ENCODE results near the gene GRID2. TPM values are rescaled to one million over a fixed set of nuclear protein-coding genes. Genes with fewer than 3 reads are reported as not detected.

GRID2 gene
- total and polyA plus RNA-seq, 2 experiments from 2014 or later: 0.12 TPM; not detected in 1

DNA sequence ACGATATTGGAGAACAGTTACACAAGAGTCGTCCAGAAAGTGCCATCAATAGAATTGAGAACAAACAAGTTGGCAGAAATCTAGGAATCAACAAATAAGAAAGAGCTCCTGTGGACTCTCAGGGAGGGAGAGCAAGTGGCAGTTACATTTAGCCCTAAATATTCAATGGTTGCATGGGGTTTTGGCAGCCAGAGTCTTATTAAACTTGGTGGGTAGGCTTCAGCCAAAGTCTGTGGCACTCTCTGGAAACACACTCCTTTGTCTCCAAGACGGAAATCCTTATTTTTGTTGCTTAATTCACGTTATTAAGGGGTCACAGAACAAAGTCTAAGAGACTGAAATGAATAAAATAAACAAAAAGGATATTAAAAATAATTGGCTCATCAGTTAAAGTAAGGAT, 782.6 kb downstream of the GRID2 start:
- H3K36me3 ChIP-seq: no peaks in the 10 kb centered on the region
- TF ChIP-seq, protein P1, sequence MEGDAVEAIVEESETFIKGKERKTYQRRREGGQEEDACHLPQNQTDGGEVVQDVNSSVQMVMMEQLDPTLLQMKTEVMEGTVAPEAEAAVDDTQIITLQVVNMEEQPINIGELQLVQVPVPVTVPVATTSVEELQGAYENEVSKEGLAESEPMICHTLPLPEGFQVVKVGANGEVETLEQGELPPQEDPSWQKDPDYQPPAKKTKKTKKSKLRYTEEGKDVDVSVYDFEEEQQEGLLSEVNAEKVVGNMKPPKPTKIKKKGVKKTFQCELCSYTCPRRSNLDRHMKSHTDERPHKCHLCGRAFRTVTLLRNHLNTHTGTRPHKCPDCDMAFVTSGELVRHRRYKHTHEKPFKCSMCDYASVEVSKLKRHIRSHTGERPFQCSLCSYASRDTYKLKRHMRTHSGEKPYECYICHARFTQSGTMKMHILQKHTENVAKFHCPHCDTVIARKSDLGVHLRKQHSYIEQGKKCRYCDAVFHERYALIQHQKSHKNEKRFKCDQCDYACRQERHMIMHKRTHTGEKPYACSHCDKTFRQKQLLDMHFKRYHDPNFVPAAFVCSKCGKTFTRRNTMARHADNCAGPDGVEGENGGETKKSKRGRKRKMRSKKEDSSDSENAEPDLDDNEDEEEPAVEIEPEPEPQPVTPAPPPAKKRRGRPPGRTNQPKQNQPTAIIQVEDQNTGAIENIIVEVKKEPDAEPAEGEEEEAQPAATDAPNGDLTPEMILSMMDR (IDR thresholded peaks at IDR 0.05; ENCODE audit: low read depth, low read length): no peak
- DNase-seq (ENCODE audit: low read depth in 1 of 2, low spot score in 1 of 2): no peak
- no peaks in the 10 kb centered on the region for H3K4me1 ChIP-seq (ENCODE audit: low read depth)
- no peaks in the 10 kb centered on the region for H3K9me3 ChIP-seq (ENCODE audit: low read depth)
- no peak overlapping the region for H3K27ac ChIP-seq
- no peaks in the 10 kb centered on the region for H3K27me3 ChIP-seq
- no peak overlapping the region for H3K4me3 ChIP-seq

DNA sequence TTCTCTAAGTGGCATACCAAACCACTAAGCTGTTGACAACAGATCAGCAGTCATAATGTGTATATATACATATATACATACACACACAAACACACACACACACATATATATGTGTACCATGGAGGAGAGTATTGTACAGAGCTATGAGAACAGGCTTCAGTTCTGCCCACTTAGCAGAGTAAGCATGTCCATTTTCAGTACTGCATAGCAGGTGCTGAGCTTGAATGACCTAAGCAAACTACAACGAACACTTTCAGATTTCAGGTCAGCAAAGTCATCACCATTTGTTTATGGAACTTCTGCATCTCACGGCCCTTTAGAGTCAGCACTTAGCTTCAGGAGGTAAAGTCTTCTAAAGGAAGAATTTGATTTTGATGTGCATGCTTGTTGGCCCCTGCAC, 789.0 kb downstream of the GRID2 start:
- Histone ChIP-seq H3K4me1 (ENCODE audit: low read depth) (no peaks in the 10 kb centered on the region), H3K27me3 (no peaks in the 10 kb centered on the region), H3K4me3 (no peak overlapping the region), H3K9me3 (ENCODE audit: low read depth) (no peaks in the 10 kb centered on the region), H3K27ac (no peak overlapping the region), H3K36me3 (no peaks in the 10 kb centered on the region)
- TF ChIP-seq, protein P1 (IDR thresholded peaks at IDR 0.05; ENCODE audit: low read depth, low read length): no peak
- DNase-seq (ENCODE audit: low read depth in 1 of 2, low spot score in 1 of 2): no peak

DNA sequence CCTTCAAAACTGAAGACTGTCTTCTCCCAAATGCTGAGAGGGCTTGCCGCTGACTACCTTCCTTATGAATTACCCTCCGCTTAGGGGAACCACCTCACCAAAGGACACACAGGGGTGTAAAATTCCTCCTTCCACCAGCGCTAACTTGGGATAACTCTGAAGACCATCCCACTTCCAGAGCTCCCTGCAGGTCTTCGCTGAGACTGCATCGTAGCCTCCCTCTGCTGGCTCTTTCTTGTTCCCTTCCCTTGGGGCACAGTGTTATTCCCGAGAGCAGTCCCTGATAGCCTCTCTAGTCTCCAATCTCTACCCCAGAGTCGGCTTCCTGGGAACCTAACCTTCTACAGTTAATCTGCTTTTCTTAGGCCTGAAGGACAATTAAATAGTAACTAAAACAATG, 799.3 kb downstream of the GRID2 start:
- Histone ChIP-seq H3K27ac (no peak overlapping the region), H3K9me3 (ENCODE audit: low read depth) (no peaks in the 10 kb centered on the region), H3K4me1 (ENCODE audit: low read depth) (no peaks in the 10 kb centered on the region), H3K27me3 (no peaks in the 10 kb centered on the region), H3K36me3 (no peaks in the 10 kb centered on the region), H3K4me3 (no peak overlapping the region)
- no peak for DNase-seq (ENCODE audit: low read depth in 1 of 2, low spot score in 1 of 2)
- TF ChIP-seq, protein P1 (IDR thresholded peaks at IDR 0.05; ENCODE audit: low read depth, low read length): no peak

DNA sequence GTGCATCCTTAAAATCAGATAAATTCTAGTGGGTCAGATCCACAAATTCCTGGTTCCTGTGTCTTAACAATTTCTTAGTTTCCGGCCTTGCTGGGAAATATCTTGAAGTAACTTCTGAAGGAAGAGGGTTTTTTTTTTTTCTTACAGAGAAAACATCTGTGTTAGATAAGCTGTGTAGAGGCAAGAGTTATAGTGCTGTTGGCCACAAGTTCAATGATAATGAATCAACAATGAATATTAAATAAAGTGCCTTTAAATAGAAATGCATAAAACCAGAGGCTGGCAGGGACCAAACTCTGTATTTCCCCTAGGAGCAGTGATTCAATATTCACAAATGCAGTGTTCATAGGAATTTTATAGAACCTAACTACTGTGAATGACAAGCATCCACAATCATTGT, 812.9 kb downstream of the GRID2 start:
- no peak overlapping the region for H3K27ac ChIP-seq
- H3K27me3 ChIP-seq: no peaks in the 10 kb centered on the region
- H3K36me3 ChIP-seq: no peaks in the 10 kb centered on the region
- H3K4me3 ChIP-seq: no peak overlapping the region
- no peaks in the 10 kb centered on the region for H3K9me3 ChIP-seq (ENCODE audit: low read depth)
- TF ChIP-seq, protein P1 (IDR thresholded peaks at IDR 0.05; ENCODE audit: low read depth, low read length): no peak
- no peak for DNase-seq (ENCODE audit: low read depth in 1 of 2, low spot score in 1 of 2)
- no peaks in the 10 kb centered on the region for H3K4me1 ChIP-seq (ENCODE audit: low read depth)

DNA sequence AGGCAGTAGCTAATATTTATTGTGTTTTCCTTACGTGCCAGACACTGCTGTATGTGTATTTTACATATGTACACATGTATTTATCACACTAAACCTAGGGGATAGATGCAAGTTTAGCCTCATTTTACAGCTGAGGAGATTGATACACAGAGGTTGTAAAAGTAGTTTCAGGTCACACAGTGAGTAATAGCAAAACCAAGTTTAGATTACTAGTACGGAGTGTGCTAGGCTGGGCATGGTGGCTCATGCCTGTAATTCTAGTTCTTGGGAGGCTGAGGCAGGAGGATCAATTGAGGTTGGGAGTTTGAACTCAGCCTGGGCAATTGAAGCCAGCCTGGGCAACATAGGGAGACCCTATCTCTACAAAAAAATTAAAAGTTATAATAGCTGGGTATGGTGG, 823.7 kb downstream of the GRID2 start:
- Histone ChIP-seq H3K36me3 (no peaks in the 10 kb centered on the region), H3K27ac (no peak overlapping the region), H3K27me3 (no peaks in the 10 kb centered on the region), H3K4me3 (no peak overlapping the region), H3K4me1 (ENCODE audit: low read depth) (no peaks in the 10 kb centered on the region), H3K9me3 (ENCODE audit: low read depth) (no peaks in the 10 kb centered on the region)
- TF ChIP-seq, protein P1 (IDR thresholded peaks at IDR 0.05; ENCODE audit: low read depth, low read length): no peak
- no peak for DNase-seq (ENCODE audit: low read depth in 1 of 2, low spot score in 1 of 2)

DNA sequence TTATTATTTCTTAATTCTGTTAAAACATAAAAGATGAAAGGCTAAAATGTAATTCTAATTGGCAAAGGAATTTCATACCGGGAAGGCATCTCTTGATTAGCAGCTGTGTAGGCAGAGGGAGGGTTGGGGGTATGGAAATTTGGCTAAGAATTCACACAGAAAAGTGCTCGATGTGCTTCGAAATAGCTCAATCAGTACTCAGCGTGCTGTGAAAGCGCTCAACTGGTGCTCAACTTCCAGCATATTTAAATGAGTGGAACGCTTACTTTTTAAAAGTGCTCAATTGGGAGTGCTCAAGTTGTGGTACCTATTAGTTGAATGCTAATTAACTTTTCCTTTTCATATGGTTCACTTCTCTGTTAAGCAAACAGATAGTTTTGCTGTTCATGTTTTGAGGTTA, 828.9 kb downstream of the GRID2 start:
- H3K36me3 ChIP-seq: no peaks in the 10 kb centered on the region
- no peaks in the 10 kb centered on the region for H3K27me3 ChIP-seq
- H3K4me1 ChIP-seq (ENCODE audit: low read depth): no peaks in the 10 kb centered on the region
- TF ChIP-seq, protein P1 (IDR thresholded peaks at IDR 0.05; ENCODE audit: low read depth, low read length): no peak
- no peak for DNase-seq (ENCODE audit: low read depth in 1 of 2, low spot score in 1 of 2)
- no peak overlapping the region for H3K27ac ChIP-seq
- no peak overlapping the region for H3K4me3 ChIP-seq
- H3K9me3 ChIP-seq (ENCODE audit: low read depth): no peaks in the 10 kb centered on the region

Measured in cardiac muscle cell (in vitro differentiated cells and primary cell).